Endothelial cell of umbilical vein (primary cell): ENCODE data around the gene SERPINA1.

Source experiments
- EZH2 ChIP-seq: IDR thresholded peaks from 2 replicates; pipeline ENCODE4 v1.6.1; 2012; ENCODE audit warnings: borderline replicate concordance, low read depth, mild to moderate bottlenecking, moderate library complexity, low read length, inconsistent platforms; ENCODE audit not compliant: severe bottlenecking
- FOS ChIP-seq: IDR thresholded peaks from 2 replicates; pipeline ENCODE4 v1.6.1; 2011; ENCODE audit warnings: mild to moderate bottlenecking, low read length, moderate library complexity, borderline replicate concordance; ENCODE audit not compliant: insufficient read depth
- GATA2 ChIP-seq: IDR thresholded peaks from 2 replicates; pipeline ENCODE4 v1.7.0; 2011; ENCODE audit warnings: low read depth, mild to moderate bottlenecking, moderate library complexity, mixed read lengths, low read length; ENCODE audit not compliant: insufficient read length, insufficient read depth
- POLR2A ChIP-seq: IDR thresholded peaks from 2 replicates; pipeline ENCODE4 v1.6.1; 2012; ENCODE audit warnings: low read depth, mild to moderate bottlenecking, control low read depth, low read length
- POLR2AphosphoS5 ChIP-seq: IDR thresholded peaks from 2 replicates; pipeline ENCODE4 v1.6.1; 2012; ENCODE audit warnings: low read depth, mild to moderate bottlenecking, control low read depth, low read length, moderate library complexity; ENCODE audit not compliant: insufficient read depth
- TF ChIP-seq, protein P1 (sequence below), 2 donors: IDR thresholded peaks; 1 replicate in 1 of 2; 2 replicates in 1 of 2; pipeline ENCODE4 v1.5.1; 2011; ENCODE audit warnings: low read length in 2 of 2, mild to moderate bottlenecking in 2 of 2, moderate library complexity in 2 of 2, control low read depth in 1 of 2, inconsistent platforms in 1 of 2, low read depth in 1 of 2; ENCODE audit not compliant: insufficient read depth in 1 of 2; ENCODE audit errors: extremely low read depth in 1 of 2

DNA sequence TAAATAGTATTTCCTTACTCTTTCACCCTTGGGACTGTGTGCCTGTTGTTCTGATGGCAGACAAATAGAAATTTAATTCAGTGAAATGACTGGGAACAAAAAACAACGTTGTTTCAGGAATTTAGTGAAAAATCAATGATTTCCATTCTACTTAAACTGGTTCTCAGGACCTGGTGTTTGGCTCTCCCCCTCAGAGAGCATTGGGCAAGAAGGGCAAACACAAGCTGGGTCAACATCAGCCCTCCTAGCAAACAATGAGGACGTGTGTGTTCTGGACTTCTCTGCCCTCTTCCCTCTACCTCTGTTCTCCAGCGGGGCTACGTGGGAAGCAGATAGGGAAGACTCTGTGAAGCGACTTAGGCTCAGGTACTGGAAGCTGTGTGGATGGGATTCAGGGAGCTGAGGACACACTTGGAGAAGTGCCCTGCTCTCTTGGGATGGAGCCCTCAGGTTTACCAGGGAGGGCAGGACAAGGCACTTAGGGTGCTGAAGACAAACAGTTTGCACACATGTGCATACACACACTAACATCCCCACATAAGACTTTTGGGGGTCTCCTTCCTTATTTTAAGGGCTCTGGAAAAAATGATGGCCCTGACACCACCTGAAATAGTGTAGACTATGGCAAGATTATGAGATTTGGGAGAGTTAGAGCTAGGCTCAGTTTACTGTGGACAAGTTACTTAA lies 7.6 kb upstream of the SERPINA1 start:
- TF ChIP-seq GATA2: no peak
- TF ChIP-seq FOS: no peak
- TF ChIP-seq, protein P1, sequence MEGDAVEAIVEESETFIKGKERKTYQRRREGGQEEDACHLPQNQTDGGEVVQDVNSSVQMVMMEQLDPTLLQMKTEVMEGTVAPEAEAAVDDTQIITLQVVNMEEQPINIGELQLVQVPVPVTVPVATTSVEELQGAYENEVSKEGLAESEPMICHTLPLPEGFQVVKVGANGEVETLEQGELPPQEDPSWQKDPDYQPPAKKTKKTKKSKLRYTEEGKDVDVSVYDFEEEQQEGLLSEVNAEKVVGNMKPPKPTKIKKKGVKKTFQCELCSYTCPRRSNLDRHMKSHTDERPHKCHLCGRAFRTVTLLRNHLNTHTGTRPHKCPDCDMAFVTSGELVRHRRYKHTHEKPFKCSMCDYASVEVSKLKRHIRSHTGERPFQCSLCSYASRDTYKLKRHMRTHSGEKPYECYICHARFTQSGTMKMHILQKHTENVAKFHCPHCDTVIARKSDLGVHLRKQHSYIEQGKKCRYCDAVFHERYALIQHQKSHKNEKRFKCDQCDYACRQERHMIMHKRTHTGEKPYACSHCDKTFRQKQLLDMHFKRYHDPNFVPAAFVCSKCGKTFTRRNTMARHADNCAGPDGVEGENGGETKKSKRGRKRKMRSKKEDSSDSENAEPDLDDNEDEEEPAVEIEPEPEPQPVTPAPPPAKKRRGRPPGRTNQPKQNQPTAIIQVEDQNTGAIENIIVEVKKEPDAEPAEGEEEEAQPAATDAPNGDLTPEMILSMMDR (IDR thresholded peaks at IDR 0.05; ENCODE audit: extremely low read depth in 1 of 2, insufficient read depth in 1 of 2, low read depth in 1 of 2, low read length in 2 of 2): no peak
- no peak for TF ChIP-seq EZH2
- TF ChIP-seq POLR2A: no peak
- TF ChIP-seq POLR2AphosphoS5: no peak
